Measurements from ENCODE around the gene CHKB.

- no peak for TF ChIP-seq CTCF (IDR thresholded peaks at IDR 0.05)
- no peak for TF ChIP-seq POLR2A (IDR thresholded peaks at IDR 0.05)
Measured at GRCh38 chr22:50568626-50569025, 14.0 kb downstream of the CHKB start.
